ENCODE data around the gene ITM2C. TPM values are rescaled to one million over a fixed set of nuclear protein-coding genes. Genes with fewer than 3 reads are reported as not detected.

ITM2C gene, protein sequence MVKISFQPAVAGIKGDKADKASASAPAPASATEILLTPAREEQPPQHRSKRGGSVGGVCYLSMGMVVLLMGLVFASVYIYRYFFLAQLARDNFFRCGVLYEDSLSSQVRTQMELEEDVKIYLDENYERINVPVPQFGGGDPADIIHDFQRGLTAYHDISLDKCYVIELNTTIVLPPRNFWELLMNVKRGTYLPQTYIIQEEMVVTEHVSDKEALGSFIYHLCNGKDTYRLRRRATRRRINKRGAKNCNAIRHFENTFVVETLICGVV
- total RNA-seq, result 1,000 to 10,000 TPM; 1,048 to 2,192 (median 2,113) TPM
- long read RNA-seq, donor 1, transcript ITM2C-201 (5 exons, 1,888 nt), result minor isoform, 13 of 3,868 reads
- long read RNA-seq, donor 1, transcript ITM2C-202 (6 exons, 2,078 nt), result major isoform, 3,003 of 3,868 reads
- long read RNA-seq, donor 1, transcript ITM2C-210 (1 exons, 501 nt), result minor isoform, 84 of 3,868 reads
- long read RNA-seq, donor 1, partial matches to known transcripts, result 651 of 3,868 reads
- long read RNA-seq, donor 1, other reads (novel, unspliced or antisense), result 113 of 3,868 reads
- long read RNA-seq, donor 2, transcript ITM2C-203 (5 exons, 1,889 nt), result minor isoform, 62 of 2,899 reads
- long read RNA-seq, donor 2, transcript ITM2C-210 (1 exons, 501 nt), result minor isoform, 44 of 2,899 reads
- long read RNA-seq, donor 2, transcript ITM2C-202 (6 exons, 2,078 nt), result major isoform, 2,603 of 2,899 reads
- long read RNA-seq, donor 2, partial matches to known transcripts, result 77 of 2,899 reads
- long read RNA-seq, donor 2, other reads (novel, unspliced or antisense), result 111 of 2,899 reads

DNA sequence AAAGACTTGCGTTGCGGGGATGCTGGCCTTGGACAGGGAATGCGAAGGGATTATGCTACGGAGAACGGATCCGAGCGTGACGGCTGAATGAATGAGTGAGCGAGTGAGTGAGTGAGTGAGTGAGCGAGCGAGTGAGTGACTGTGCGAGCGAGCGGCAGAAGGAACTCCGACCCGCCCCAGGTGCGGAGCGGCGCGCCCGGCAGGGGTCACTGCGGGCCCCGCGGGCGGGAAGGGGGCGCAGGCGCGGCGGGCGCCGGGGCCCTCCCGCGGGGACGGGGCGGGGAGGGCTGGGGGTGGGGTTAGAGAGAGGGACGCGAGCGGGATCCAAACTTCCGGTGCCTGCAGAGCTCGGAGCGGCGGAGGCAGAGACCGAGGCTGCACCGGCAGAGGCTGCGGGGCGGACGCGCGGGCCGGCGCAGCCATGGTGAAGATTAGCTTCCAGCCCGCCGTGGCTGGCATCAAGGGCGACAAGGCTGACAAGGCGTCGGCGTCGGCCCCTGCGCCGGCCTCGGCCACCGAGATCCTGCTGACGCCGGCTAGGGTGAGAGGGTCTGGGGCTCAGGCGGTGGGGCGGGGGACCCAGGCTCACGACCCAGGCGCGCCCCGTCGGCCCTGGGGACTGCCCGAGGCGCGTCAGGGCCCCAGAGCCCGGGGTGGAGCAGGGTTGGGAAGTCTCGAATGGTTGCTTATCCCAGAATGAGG is at the start of gene ITM2C:
Gene ITM2C (plus strand): TSS at position 338 of the 702 bp plus-strand sequence. CDS start 84 bp downstream, at position 422.
- DNase-seq, result peak; percentile 86 to 92 (median 90)
- intact Hi-C loops (cut with DNase I, micrococcal nuclease), result no loop called here
- Histone ChIP-seq H3K36me3 (ENCODE audit: low read depth) (no peaks in the 10 kb centered on the region), H3K4me1 (ENCODE audit: low read depth) (peaks cover 40% of the 10 kb centered on the region), H3K4me3 (peak within 1 kb of the TSS; percentile 100), H3K9me3 (no peaks in the 10 kb centered on the region)
- ATAC-seq, result peak; percentile 80
- TF ChIP-seq, protein P1, sequence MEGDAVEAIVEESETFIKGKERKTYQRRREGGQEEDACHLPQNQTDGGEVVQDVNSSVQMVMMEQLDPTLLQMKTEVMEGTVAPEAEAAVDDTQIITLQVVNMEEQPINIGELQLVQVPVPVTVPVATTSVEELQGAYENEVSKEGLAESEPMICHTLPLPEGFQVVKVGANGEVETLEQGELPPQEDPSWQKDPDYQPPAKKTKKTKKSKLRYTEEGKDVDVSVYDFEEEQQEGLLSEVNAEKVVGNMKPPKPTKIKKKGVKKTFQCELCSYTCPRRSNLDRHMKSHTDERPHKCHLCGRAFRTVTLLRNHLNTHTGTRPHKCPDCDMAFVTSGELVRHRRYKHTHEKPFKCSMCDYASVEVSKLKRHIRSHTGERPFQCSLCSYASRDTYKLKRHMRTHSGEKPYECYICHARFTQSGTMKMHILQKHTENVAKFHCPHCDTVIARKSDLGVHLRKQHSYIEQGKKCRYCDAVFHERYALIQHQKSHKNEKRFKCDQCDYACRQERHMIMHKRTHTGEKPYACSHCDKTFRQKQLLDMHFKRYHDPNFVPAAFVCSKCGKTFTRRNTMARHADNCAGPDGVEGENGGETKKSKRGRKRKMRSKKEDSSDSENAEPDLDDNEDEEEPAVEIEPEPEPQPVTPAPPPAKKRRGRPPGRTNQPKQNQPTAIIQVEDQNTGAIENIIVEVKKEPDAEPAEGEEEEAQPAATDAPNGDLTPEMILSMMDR (IDR thresholded peaks at IDR 0.05), result peak; percentile 75

DNA sequence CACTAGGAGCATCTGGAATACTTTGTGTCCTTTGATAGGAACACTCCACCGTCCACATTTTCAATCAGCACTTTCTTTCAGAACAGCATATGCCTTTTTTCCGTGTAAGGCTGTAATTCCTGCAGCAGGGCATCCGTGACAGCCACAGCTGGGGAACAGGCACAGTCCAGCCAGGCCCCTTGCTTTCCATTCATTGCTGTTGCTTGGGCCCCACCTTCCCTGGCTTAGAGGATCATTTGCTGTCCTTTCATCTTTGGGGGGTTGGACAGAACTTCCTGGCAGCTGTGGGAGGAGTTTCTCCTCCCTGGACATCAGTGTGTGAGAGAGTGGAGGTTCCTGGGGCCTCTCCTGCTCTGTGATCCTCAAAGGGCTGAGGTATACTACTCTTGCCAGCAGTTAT is 49.7 kb upstream of the ITM2C start:
- H3K4me3 ChIP-seq, result no peak overlapping the region
- TF ChIP-seq, protein P1 (IDR thresholded peaks at IDR 0.05), result no peak
- ATAC-seq (no peak), DNase-seq (no peak)
- H3K9me3 ChIP-seq, result no peaks in the 10 kb centered on the region
- intact Hi-C loops (cut with DNase I, micrococcal nuclease), result no loop called here
- no peaks in the 10 kb centered on the region for H3K4me1 ChIP-seq (ENCODE audit: low read depth)
- peaks cover 12% of the 10 kb centered on the region for H3K36me3 ChIP-seq (ENCODE audit: low read depth)

DNA sequence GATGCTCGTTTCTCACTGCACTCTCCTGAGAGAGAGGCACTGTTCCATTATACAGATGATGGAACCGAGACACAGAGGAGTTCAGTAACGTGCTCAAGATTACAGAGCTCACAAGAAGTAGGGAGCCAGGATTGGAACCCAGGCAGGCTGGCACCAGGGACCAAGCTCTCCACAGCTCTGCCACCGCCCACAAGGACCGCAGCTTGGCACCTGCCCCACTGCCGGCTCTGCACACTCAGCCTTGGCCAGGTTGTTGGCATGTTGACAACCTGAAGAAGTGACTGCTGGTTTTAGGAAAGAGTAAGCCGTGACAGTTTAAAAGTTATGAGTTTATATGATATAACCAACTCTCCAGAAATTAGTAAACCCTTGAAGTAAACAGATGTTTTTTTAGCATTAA is 48.0 kb upstream of the ITM2C start:
- Histone ChIP-seq H3K4me3 (no peak overlapping the region), H3K9me3 (no peaks in the 10 kb centered on the region), H3K4me1 (ENCODE audit: low read depth) (no peaks in the 10 kb centered on the region), H3K36me3 (ENCODE audit: low read depth) (peaks cover 7% of the 10 kb centered on the region)
- intact Hi-C loops (cut with DNase I, micrococcal nuclease), result no loop called here
- DNase-seq (no peak), ATAC-seq (no peak)
- TF ChIP-seq, protein P1 (IDR thresholded peaks at IDR 0.05), result no peak

DNA sequence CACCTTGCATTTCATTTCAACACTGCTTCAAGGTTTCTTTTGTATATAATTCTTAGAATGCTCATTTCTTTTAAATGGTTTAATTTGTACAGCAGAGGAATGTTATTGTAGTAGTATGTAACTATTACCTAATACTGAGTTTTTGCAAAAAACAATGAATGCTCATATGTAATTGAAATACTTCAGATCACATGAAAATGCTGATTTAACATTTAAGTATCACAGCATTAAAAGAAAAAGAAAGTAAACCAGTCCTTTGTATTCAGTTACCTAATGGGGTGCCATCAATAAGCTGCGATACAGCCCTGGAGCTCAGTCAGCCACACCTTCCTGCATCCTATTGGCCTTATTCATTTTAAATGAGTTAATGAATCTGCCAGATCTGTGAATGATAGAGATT is 45.3 kb upstream of the ITM2C start:
- H3K4me3 ChIP-seq, result no peak overlapping the region
- TF ChIP-seq, protein P1 (IDR thresholded peaks at IDR 0.05), result no peak
- H3K9me3 ChIP-seq, result no peaks in the 10 kb centered on the region
- peaks cover 7% of the 10 kb centered on the region for H3K36me3 ChIP-seq (ENCODE audit: low read depth)
- DNase-seq, result no peak
- no peak for ATAC-seq
- intact Hi-C loops (cut with DNase I, micrococcal nuclease), result no loop called here
- H3K4me1 ChIP-seq (ENCODE audit: low read depth), result peaks cover 2% of the 10 kb centered on the region

DNA sequence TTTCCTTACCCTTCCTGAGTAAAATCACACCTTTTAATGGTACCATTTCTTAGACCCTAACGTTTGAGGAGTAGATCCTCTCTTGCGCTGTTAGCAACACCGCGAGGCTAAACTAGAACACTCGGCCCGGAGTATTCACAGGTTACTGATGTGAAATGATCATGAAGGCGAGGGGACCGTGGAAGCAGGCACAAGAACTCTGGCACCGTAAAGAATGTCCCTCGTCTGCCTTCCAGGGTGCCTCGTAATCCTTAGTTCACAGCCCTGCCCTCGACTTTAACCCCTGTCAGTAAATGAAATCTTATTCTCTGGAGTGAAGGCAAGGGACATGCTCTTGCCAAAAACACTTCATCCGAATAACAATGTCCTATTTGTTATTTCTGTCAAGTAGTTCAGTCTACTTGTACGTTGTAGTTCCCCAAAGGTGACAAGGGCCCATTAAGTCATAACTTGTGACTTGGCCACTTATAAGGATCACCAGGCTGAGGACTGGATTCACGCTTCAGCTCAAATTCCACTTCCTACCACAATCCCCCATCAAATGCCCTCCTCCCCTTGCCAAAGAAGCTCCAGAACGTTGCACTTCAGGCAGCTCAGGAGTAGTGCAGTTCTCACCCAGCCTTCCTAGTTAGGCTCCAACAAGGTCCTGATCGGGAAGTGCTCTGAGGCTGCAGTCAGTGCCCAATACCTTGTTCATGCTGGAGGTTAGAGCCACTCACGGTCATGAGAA is 43.3 kb upstream of the ITM2C start:
- H3K36me3 ChIP-seq (ENCODE audit: low read depth), result peaks cover 7% of the 10 kb centered on the region
- H3K9me3 ChIP-seq, result no peaks in the 10 kb centered on the region
- no peak for DNase-seq
- intact Hi-C loops (cut with DNase I, micrococcal nuclease), result loop anchor here (5.0 kb wide), 1 partner anchor 166 kb away; no protein-coding TSS in a partner anchor
- TF ChIP-seq, protein P1 (IDR thresholded peaks at IDR 0.05), result no peak
- ATAC-seq, result peak; percentile 20
- no peak overlapping the region for H3K4me3 ChIP-seq
- H3K4me1 ChIP-seq (ENCODE audit: low read depth), result peaks cover 3% of the 10 kb centered on the region

All from mucosa of descending colon (tissue), 3 donors.